Activated CD4-positive, alpha-beta memory T cell treated with anti-CD3 and anti-CD28 coated beads, Interleukin-2, amount 10 ng/mL, durations not matched to agents 7 days and 5 days (primary cell): Measurements from ENCODE around the gene SLC35G1. TPM values are rescaled to one million over a fixed set of nuclear protein-coding genes. Genes with fewer than 3 reads are reported as not detected.

ENCODE experiments used
- CTCF ChIA-PET: fragments of 350-600 bp; sonication (Branson Sonifier 250); formaldehyde crosslinking; loops from one replicate; lab custom pipeline; 2021; ENCODE audit warnings: antibody characterized with exemption, inconsistent platforms; lab: Charles Lee
- POLR2A ChIA-PET: fragments of 350-600 bp; sonication (Branson Sonifier 250); formaldehyde crosslinking; loops from one replicate; lab custom pipeline; 2021; ENCODE audit warnings: antibody characterized with exemption; lab: Charles Lee
- DNase-seq: peaks from one replicate; pipeline ENCODE4 v3.0.0-alpha.2; 2020
- H3K27ac Mint-ChIP-seq: one replicate; pipeline ENCODE4 v1.8.0; 2021; ENCODE audit warnings: mild to moderate bottlenecking, mixed read lengths
- H3K27me3 Mint-ChIP-seq: one replicate; pipeline ENCODE4 v1.8.0; 2021; ENCODE audit warnings: mixed read lengths
- H3K36me3 Mint-ChIP-seq: one replicate; pipeline ENCODE4 v1.8.0; 2021; ENCODE audit warnings: low read depth, mixed read lengths
- H3K4me1 Mint-ChIP-seq: one replicate; pipeline ENCODE4 v1.8.0; 2021; ENCODE audit warnings: mixed read lengths
- H3K4me3 Mint-ChIP-seq: one replicate; pipeline ENCODE4 v1.8.0; 2021; ENCODE audit warnings: mild to moderate bottlenecking, mixed read lengths
- H3K9me3 Mint-ChIP-seq: one replicate; pipeline ENCODE4 v1.8.0; 2021; ENCODE audit warnings: mixed read lengths
- total RNA-seq, 2 experiments: library from RNA; stranded (reverse); gene quantifications; one replicate each; pipeline ENCODE4 v1.2.3, GENCODE V29; 2021

SLC35G1 gene, protein sequence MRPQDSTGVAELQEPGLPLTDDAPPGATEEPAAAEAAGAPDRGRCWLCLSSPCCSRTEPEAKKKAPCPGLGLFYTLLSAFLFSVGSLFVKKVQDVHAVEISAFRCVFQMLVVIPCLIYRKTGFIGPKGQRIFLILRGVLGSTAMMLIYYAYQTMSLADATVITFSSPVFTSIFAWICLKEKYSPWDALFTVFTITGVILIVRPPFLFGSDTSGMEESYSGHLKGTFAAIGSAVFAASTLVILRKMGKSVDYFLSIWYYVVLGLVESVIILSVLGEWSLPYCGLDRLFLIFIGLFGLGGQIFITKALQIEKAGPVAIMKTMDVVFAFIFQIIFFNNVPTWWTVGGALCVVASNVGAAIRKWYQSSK
- 1 to 10 TPM; 2.9 to 3.5 TPM for total RNA-seq

DNA sequence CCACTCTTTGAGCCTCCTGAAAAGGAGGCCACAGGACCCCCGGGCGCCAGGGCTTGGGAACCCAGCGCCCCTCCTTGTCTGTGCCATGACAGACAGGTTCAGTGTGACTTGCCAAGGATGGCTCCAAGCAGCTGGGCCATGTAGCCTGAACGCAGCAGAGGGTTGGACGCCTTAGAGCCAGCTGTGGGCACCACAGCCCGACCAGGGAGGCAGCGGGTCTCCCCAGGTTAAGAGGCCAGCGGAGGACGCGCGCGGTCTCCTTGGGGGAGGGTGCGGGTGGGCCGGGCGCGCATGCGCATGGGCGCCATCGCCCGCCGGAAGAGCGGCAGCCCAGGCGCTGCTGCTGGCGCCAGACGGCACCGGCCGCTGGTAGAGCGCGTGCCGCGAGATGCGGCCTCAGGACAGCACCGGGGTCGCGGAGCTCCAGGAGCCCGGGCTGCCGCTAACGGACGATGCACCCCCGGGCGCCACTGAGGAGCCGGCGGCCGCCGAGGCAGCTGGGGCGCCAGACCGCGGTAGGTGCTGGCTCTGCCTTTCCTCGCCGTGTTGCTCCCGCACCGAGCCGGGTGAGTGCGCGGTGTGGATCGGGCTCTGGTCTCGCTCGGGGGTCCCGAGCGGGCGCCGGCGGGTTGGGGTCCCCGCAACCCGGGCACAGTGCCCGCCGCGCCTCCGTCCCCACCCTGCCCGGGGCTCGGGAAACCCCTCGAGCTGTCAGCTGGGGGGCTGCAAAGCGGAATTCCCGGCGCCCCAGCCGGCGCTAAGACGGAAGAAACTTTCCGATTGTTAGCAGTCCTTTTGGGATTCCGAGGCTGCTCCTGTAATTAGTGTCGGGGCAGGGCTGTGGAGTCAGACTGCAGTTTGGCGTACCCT is at the start of gene SLC35G1:
SLC35G1 (plus strand) TSS at position 333 of the 870 bp plus-strand sequence; CDS start at position 389, 56 bp downstream.
- ChIA-PET POLR2A (interaction anchor here (1.4 kb wide), 1 partner anchor 13 kb away, joined by 5 read pairs; no protein-coding TSS in a partner anchor), CTCF (interaction anchor here (0.6 to 1.4 kb wide), 2 partner anchors 27 to 158 kb away, joined by 3 read pairs; no protein-coding TSS in a partner anchor)
- H3K4me1 Mint-ChIP-seq, result peaks cover 30% of the 10 kb centered on the region
- no peaks in the 10 kb centered on the region for H3K9me3 Mint-ChIP-seq
- H3K27me3 Mint-ChIP-seq, result peaks cover 17% of the 10 kb centered on the region
- no peak within 1 kb of the TSS for H3K27ac Mint-ChIP-seq
- peak; percentile 77 for DNase-seq
- peak within 1 kb of the TSS; percentile 73 for H3K4me3 Mint-ChIP-seq
- no peaks in the 10 kb centered on the region for H3K36me3 Mint-ChIP-seq

DNA sequence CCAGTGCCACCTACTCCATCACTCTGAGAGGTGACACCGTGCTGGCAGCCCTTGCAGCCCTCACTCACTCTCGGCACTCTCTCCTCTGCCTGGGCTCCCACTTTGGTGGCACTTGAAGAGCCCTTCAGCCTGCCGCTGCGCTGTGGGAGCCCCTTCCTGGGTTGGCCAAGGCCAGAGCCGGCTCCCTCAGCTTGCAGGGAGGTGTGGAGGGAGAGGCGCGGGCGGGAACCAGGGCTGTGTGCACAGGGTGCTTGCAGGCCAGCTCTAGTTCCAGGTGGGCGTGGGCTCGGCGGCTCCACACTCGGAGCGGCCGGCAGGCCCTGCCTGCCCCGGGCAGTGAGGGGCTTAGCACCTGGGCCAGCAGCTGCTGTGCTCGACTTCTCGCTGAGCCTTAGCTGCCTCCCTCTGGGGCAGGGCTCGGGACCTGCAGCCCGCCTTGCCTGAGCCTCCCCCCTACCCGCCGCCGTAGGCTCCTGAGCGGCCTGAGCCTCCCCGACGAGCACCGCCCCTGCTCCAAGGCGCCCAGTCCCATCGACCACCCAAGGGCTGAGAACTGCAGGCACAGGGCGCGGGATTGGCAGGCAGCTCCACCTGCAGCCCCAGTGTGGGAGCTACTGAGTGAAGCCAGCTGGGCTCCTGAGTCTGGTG is 48.7 kb upstream of the SLC35G1 start:
- no peaks in the 10 kb centered on the region for H3K36me3 Mint-ChIP-seq
- ChIA-PET POLR2A (no interaction called here), CTCF (interaction anchor here (1.6 kb wide), 1 partner anchor 14 kb away, joined by 3 read pairs; no protein-coding TSS in a partner anchor)
- H3K27me3 Mint-ChIP-seq, result peaks cover 2% of the 10 kb centered on the region
- peaks cover 2% of the 10 kb centered on the region for H3K9me3 Mint-ChIP-seq
- DNase-seq, result no peak
- no peaks in the 10 kb centered on the region for H3K4me1 Mint-ChIP-seq
- H3K4me3 Mint-ChIP-seq, result no peak overlapping the region
- H3K27ac Mint-ChIP-seq, result no peak overlapping the region

DNA sequence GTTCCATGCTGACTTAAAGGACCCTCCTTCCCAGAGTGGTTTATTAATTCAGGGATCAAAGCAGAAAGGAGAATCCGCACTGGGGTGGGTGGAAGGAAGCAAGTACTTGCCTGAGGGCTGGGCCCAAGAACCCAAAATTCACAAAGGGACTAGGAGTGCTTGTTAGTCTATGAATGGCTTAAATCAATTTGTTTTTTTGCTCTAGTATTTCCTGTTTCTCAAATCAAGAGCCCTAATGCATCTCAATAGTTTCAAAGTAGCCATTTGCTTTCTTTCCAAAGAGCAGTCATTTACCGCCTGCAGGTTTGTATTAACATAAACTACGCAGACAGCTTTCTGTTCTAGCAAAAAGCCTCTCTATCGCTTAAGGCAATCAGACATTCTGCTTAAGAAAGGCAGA is 44.2 kb upstream of the SLC35G1 start:
- ChIA-PET CTCF (no interaction called here), POLR2A (no interaction called here)
- Mint-ChIP-seq H3K4me1 (no peaks in the 10 kb centered on the region), H3K27me3 (no peaks in the 10 kb centered on the region), H3K27ac (no peak overlapping the region), H3K4me3 (no peak overlapping the region), H3K9me3 (peaks cover 2% of the 10 kb centered on the region), H3K36me3 (no peaks in the 10 kb centered on the region)
- no peak for DNase-seq

DNA sequence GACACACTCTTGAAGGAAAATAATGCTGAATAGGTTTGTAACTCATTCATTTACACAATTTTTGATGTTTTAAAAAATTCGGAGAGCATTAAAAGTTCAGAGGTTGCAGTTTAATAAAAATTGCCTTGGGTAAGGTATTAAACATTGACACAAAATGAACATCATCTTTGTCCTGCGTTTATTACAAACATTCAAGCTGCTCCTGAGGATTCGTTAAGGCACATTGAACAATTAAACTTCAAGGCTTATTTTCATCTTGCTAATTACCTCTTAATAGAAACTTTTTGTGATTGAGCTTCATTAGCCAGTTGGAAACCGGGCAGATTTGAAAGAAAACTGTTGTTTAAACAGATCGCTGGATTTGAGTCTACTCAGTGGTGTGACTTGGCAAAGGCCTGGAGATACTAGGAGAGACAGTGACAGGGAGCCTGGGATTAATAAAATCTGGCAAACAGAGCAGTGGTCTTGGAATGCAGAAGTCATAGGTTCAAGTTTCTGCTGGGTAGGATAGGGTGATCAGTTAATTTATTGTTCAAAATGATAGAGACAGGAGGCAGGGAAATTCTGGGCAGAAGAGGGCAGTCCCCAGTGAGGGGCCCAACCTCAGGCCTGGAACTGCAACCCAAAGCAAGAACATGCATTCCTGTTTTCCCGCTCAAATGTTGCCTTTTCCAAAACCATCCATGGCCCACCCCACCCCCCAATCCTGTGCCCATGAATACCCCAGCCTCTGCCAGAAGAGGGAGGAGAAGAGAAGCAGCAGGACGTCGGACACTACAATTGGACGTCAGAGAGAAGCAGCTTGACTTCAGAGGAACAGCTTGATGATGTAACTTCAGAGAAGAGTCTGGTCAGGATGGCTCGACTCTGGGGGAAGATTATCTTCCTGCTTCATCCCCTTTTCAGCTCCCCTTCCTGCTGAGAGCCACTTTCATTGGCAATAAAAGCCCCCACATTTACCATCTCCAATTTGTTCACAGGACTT is 43.5 kb upstream of the SLC35G1 start:
- H3K4me3 Mint-ChIP-seq, result no peak overlapping the region

DNA sequence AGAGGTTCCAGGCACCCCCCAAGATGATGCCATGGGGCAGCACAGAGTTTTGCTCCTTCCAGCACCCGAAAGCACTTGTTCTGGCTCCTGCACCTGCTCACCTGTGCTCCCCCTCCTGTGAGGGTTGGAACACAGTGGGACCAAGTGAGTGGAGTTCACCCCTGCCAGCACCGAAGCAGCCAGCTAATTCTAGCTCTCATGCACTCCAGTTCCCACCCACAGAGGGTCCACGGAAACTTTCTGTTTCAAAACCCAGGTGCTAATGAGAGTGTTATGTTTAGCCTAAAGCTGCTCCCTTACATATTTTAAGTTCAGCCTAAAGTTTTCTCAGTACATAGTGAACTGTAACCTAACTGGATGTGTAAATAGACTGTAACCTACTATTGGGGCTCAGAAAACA is 42.6 kb upstream of the SLC35G1 start:
- POLR2A ChIA-PET, result no interaction called here
- no peak for DNase-seq
- peaks cover 2% of the 10 kb centered on the region for H3K27me3 Mint-ChIP-seq
- no peak overlapping the region for H3K27ac Mint-ChIP-seq
- H3K36me3 Mint-ChIP-seq, result no peaks in the 10 kb centered on the region
- no peaks in the 10 kb centered on the region for H3K4me1 Mint-ChIP-seq
- no peak overlapping the region for H3K4me3 Mint-ChIP-seq
- H3K9me3 Mint-ChIP-seq, result no peaks in the 10 kb centered on the region
- CTCF ChIA-PET, result no interaction called here

More for the DNA sequence above, 43.5 kb upstream of the SLC35G1 start:
- H3K4me1 Mint-ChIP-seq, result no peaks in the 10 kb centered on the region
- H3K9me3 Mint-ChIP-seq, result peaks cover 2% of the 10 kb centered on the region
- no peak overlapping the region for H3K27ac Mint-ChIP-seq
- ChIA-PET CTCF (no interaction called here), POLR2A (no interaction called here)
- no peaks in the 10 kb centered on the region for H3K27me3 Mint-ChIP-seq
- no peak for DNase-seq
- H3K36me3 Mint-ChIP-seq, result no peaks in the 10 kb centered on the region

DNA sequence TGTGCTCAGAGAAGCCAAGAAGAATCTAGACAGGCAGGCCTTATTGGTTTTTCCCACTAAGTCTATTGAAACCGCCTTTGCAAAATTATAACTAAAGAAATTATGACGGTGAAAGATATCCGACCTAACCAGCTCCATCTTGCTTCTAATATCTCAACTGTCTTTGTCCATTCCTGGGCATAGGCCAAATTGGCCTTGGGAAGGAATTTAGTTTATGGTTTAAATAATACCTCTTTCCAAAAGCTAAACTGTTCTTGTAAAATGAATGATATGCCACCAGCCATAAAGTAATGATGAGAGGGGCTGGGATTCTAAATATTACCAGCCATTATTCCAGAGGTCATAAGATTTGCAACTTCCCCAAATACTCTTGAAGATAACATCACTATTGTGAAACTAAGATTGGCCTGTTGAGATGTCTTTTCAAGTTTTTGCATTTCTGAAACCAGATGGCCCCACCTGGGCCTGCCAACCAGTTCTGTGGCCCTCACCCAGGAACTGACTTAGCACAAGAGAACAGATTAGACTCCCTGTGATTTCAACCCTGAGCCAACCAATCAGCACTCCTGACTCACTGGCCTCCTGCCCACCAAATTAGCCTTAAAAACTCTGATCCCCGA is 41.2 kb upstream of the SLC35G1 start:
- DNase-seq, result no peak
- Mint-ChIP-seq H3K27ac (no peak overlapping the region), H3K27me3 (peaks cover 4% of the 10 kb centered on the region), H3K4me3 (no peak overlapping the region), H3K4me1 (no peaks in the 10 kb centered on the region), H3K36me3 (no peaks in the 10 kb centered on the region), H3K9me3 (no peaks in the 10 kb centered on the region)
- ChIA-PET CTCF (no interaction called here), POLR2A (no interaction called here)

DNA sequence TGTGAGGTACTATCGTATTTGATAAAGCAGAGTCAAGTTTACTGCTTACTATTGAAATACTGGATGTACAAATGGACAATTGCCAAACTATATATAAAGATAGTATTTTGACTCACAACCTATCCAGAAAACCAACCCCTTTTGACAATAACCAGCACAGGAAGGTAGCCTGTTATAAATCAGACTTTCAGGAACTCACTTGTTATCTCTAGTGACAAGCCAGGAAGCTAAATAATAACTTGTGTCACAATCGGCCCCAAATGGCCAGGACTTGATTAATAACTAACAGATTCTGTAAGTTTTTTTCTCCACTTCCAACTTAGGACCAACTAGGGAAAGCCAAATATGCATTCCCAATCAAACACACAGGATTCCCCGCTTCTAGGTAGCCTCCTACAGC is 38.8 kb upstream of the SLC35G1 start:
- ChIA-PET CTCF (no interaction called here), POLR2A (no interaction called here)
- Mint-ChIP-seq H3K4me1 (no peaks in the 10 kb centered on the region), H3K9me3 (no peaks in the 10 kb centered on the region), H3K27me3 (peaks cover 6% of the 10 kb centered on the region), H3K27ac (no peak overlapping the region), H3K36me3 (no peaks in the 10 kb centered on the region), H3K4me3 (no peak overlapping the region)
- no peak for DNase-seq

DNA sequence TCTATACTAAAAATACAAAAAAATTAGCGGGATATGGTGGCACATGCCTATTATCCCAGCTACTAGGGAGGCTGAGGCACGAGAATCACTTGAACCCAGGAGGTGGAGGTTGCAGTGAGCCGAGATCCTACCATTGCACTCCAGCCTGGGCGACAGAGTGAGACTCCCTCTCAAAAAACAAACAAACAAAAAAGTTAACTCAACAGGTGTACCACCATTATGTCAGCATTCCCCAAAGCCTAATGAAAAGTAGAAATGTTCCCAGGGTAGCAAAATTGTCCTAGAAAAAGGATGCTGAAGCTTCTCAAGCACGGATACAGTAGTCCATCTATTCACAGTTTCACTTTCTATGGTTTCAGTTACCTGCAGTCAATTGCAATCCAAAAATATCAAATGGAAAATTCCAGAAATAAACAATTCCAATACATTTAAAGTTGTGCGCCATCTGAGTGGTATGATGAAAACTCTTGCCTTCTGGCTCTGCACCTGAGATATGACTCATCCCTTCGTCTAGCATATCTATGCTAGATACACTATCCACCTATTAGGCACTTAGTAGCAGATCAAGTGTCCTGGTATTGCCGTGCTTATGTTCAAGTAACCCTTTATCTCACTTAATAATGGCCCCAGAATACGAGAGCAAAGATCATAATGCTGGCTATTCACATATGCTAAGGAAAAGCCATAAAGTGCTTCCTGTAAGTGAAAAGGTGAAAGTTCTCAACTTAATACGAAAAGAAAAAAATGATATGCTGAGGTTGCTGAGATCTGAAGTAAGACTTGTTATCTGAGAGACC is 37.2 kb upstream of the SLC35G1 start:
- no peaks in the 10 kb centered on the region for H3K36me3 Mint-ChIP-seq
- no peak for DNase-seq
- no peaks in the 10 kb centered on the region for H3K9me3 Mint-ChIP-seq
- ChIA-PET POLR2A (no interaction called here), CTCF (interaction anchor here (0.9 to 1.5 kb wide), 2 partner anchors 34 to 302 kb away, joined by 3 to 4 read pairs; no protein-coding TSS in a partner anchor)
- H3K27me3 Mint-ChIP-seq, result peaks cover 6% of the 10 kb centered on the region
- no peak overlapping the region for H3K27ac Mint-ChIP-seq
- H3K4me1 Mint-ChIP-seq, result no peaks in the 10 kb centered on the region
- no peak overlapping the region for H3K4me3 Mint-ChIP-seq

DNA sequence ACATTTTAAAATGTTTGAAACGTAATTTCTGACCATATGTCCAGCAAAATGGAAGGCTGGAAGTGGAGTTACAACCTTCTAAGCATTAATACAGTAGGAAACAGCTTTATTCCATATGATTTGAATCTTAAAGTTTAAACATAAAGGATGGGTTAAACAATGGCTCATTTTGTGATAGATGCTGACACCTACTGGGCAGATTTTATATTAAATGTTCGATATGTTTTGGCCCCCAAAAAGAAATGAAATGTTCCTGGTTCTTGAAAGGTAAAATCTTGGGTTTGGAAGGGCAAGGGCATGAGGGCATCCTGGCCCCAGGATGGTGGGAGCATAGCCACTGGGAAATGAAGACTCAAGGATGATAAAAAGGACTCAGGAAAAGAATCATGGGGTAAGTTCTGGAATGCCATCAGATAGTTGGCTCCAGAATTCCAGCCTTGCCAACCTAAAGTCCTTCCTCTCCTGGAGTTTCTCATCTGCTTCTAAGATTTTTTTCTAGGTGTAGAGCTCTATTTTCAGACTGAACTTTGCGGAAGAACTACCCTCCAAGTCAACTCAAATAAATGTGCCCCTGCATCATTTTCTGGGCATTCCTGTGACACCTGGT is 34.6 kb upstream of the SLC35G1 start:
- DNase-seq, result no peak
- POLR2A ChIA-PET, result no interaction called here
- no peak overlapping the region for H3K4me3 Mint-ChIP-seq
- H3K27me3 Mint-ChIP-seq, result peaks cover 6% of the 10 kb centered on the region
- no peaks in the 10 kb centered on the region for H3K36me3 Mint-ChIP-seq
- no peak overlapping the region for H3K27ac Mint-ChIP-seq
- H3K9me3 Mint-ChIP-seq, result no peaks in the 10 kb centered on the region
- no peaks in the 10 kb centered on the region for H3K4me1 Mint-ChIP-seq
- CTCF ChIA-PET, result interaction anchor here (0.6 to 1.5 kb wide), 4 partner anchors 13 to 305 kb away, joined by 3 to 6 read pairs (median 4); no protein-coding TSS in a partner anchor

DNA sequence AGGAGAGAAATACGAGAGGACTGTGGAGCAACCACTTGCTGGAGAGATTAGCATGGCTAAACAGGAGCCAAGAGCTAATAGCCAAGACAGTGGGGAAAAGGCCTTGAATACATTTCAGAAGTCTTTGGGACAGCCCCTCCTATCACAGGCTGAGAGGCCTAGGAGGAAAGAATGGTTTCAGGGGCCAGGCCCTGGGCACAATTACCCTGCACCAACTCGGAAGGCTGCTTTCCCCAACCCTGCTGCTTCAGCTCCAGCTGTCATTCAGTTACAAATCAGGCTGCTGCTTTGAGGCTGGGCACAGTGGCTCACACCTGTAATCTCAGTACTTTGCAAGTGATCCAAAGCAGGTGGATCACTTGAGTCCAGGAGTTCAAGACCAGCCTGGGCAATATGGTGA is 32.0 kb upstream of the SLC35G1 start:
- no peak for DNase-seq
- Mint-ChIP-seq H3K36me3 (no peaks in the 10 kb centered on the region), H3K4me3 (no peak overlapping the region), H3K9me3 (no peaks in the 10 kb centered on the region), H3K27ac (no peak overlapping the region), H3K4me1 (no peaks in the 10 kb centered on the region), H3K27me3 (peaks cover 8% of the 10 kb centered on the region)
- CTCF ChIA-PET, result no interaction called here
- POLR2A ChIA-PET, result no interaction called here
